GM12875 (cell line): ENCODE measurements around the gene GTF3C5.

Experiments
- H3K4me3 ChIP-seq: one replicate; pipeline ENCODE4 v1.5.1; 2011; ENCODE audit warnings: low read depth, low read length, control low read depth
- CTCF ChIP-seq: IDR thresholded peaks from 2 replicates; pipeline ENCODE4 v1.5.1; 2011; ENCODE audit warnings: low read depth, mild to moderate bottlenecking, control low read depth, inconsistent platforms, low read length, moderate library complexity, borderline replicate concordance; ENCODE audit not compliant: insufficient read depth

Gene GTF3C5

DNA sequence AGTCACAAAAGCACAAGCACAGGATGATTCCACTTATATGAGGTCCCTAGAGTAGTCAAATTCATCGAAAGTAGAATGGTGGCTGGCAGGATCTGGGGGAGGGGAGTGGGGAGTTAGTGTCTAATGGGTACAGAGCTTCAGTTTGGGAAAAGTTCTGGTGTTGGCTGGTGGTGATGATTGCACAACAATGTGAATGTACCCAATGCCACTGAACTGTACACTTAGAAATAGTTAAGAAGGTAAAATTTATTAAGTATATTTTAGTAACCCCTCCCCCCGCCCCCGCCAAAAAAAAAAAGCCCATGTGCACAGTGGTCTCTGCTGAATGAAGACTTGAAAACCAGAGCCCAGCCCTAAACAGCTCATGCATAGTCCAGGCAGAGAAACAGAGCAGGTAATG, 24.8 kb upstream of the GTF3C5 start:
- no peak overlapping the region for H3K4me3 ChIP-seq
- TF ChIP-seq CTCF, result no peak

GRCh38 chr9:133006731-133007352, 24.0 kb upstream of the GTF3C5 start:
- H3K4me3 ChIP-seq, result no peak overlapping the region
- TF ChIP-seq CTCF, result no peak

GRCh38 chr9:133008406-133008805, 22.4 kb upstream of the GTF3C5 start:
- no peak for TF ChIP-seq CTCF
- no peak overlapping the region for H3K4me3 ChIP-seq

DNA sequence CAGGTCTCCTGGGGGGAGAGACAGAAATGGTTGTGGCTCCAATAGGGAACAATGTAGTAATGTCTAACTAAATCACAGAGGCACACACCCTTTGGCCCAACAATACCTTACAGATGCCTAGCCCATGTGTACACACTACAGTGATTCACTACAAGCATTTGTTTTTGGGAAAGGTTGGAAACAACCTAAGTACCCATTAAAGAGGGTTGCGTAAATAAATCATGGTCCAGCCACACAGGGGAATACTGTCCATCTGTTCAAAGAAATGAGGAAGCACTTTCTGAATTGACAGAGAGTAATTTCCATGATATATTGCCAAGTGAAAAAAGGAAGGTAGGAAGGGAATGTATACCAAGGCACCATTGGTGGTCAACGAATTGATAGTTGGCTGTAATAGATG, 22.0 kb upstream of the GTF3C5 start:
- TF ChIP-seq CTCF, result no peak
- no peak overlapping the region for H3K4me3 ChIP-seq

- no peak overlapping the region for H3K4me3 ChIP-seq
- no peak for TF ChIP-seq CTCF
Measured at GRCh38 chr9:133009906-133010582, 20.8 kb upstream of the GTF3C5 start.

DNA sequence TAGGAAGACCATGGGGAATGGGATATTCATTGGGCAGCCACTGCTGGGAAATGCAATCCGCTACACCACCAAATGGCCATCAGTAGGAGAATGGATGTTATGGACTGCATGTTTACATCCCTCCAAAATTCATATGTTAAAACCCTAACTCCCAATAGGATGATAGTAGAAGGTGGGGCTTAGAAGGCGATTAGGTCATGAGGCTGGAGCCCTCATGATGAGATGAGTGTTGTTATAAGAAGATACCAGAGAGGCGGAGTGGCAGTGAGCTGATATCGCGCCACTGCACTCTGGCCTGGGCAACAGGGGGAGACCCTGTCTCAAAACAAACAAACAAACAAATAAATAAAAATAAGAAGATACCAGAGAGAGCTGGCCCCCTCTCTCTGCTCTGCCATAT, 16.1 kb upstream of the GTF3C5 start:
- H3K4me3 ChIP-seq, result no peak overlapping the region
- no peak for TF ChIP-seq CTCF
